ENCODE measurements around the gene SOCS7.
A peak's percentile ranks its signal among the peaks of the same experiment; 100 is the strongest.

The SOCS7 gene

DNA sequence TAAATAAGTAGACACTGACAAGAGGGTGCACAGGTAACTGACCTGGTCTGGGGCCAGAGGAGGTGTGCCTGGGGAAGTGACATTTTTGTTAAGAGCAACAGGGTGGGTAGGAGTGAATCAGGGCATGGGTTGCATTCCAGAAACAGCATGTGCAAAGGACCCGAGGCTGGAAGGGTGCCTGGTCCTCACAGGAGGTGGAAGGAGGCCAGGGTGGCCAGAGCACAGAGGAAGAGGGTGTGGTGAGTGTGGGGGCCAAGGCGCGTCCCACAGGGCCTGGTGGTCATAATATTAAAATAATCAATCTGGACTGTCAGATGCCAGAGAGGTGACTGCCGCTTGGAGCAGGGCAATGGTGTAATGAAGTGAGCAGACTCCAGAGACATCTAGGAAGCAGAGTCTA, 90.9 kb downstream of the SOCS7 start:
- no peak for DNase-seq

DNA sequence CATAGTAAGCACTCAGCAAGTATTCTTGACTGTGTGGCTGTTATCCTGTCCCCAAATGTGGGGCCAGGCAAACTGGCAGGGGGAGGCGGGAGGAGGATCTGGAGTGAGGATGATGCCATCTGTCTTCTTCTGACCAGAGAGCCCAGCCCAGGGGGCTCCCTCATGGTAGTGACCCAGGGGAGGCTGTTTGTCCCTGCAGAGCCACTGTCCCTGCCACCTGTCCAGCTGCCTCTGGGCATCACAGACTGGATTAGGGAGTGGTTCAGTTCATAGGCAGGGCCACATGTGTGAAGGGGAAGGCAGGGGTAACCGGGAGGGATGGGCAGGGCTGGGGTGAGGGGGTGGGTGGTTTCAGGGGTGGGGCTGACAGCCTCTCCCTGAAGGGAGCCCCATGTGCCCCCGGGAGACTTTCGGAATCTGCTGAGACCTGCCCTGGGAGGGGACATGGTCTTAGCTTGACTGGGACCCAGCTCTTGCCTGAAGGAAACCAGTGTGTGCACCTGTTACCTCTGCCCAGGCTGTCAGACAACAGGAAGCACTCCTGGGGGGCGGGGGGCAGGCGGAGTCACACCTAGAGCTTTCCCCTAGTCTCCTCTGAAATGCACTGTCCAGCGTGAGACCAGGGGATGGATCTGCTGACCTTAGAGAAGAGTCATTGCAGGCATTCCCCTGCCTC, 91.8 kb downstream of the SOCS7 start:
- DNase-seq: no peak

DNA sequence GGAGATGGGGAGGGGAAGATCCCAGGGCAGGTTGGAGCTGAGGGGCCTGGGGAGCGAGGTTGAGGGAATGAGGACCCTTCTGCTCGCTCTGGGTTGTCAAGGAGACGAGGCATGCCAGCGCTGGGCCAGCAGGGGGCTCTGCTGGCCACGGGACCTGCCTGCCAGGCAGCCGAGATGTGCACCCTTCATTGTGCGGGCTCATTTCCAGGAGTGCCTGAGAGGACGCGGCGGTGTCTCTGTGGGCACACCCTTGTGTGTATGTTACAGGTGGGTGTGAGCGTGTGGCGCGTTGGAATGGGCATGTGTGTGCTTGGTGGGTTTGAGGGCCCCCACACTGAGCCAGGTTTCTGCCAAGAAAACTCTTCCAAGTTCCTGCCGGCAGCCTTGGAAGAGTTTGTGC, 92.5 kb downstream of the SOCS7 start:
- peak; percentile 69 to 74 for DNase-seq

DNA sequence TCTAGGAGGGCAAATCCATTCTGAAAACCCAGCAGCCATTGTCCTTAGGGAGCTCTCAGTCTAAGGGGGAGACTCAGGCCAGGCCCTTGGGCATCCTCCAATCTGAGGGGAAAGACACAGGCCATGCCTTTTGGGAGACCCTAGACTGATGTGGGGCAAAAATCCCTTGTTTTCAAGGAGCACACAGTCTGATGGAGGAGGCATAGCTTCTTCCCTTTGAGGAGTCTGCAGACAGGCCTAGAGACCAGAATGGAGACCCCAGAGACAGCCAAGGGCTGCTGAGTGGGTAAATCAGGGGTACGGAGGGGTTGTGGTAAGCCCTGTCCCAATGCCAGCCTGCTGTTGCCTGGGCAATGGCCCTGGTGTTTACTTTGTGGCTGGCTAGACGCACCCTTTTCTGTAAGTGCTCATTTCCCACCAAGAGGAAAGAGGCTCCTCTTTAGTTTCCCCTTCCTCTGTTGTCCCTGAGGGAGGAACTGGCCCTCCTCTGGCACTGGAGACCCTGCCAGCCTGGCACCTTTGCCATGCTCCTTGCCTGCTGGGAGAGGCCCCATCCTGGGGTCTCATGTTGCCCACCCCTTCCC, 96.0 kb downstream of the SOCS7 start:
- no peak for DNase-seq

DNA sequence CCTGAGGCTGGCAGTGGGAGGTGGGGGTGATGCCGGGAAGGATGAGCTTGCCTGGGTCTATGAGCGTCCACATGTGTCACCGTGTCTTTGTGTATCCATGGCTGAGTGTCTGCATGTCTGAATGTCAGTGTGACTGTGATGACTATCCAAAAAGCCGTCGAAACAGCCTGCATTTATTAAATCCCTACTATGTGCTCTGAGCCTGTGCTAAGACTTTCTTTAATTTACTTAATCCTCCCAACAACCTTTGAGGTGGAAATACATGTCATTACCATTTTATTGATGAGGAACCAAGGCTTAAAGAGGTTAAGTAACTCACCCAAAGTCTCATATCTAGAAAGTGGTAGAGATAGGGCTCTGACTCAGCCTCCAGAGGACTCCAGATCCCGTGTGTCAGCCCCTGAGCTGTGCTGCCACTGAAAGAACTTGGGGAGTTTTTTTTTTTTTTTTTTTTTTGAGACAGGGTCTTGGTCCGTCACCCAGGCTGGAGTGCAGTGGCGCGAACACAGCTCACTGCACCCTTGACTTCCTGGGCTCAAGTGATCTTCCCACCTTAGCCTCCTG, 96.6 kb downstream of the SOCS7 start:
- no peak for DNase-seq

DNA sequence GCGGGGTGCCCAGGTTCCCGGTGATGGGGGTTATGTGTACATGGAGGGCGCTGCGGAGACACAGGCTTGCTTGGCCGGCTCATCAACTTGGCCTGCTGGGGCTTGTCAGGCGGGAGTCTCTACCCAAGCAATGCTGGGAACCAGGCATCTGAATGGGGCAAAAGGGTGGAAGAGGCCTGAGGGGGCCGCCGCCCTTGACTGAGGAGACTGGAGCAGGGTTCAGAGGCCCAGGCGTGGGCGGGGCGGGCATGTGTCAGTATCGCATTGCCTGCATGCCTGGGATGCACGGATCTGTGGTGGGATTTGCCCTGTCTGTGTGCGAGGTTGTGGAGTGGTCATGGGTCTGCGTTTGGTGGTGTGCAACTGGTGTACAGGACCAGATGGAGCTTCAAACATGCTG, 97.7 kb downstream of the SOCS7 start:
- DNase-seq: no peak

DNA sequence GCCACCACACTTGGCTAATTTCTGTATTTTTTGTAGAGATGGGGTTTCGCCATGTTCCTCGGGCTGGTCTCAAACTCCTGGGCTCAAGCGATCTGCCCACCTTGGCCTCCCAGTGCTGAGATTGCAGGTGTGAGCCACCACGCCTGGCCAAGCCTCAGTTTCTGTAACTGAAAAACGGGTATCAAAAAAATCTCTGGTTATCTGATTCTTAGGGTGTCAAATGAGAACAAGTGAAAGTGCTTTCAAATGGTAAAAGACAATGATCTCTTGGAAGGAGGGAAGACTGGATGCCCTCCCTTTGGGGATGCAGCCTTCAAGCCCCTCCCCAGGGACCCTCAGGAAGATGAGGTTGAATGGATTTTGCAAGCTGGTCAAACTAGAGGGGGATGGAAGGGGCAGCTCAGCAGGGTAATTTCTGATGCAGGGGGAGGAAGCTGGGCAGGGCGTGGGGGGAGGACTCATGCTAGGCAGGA, 98.9 kb downstream of the SOCS7 start:
- no peak for DNase-seq

DNA sequence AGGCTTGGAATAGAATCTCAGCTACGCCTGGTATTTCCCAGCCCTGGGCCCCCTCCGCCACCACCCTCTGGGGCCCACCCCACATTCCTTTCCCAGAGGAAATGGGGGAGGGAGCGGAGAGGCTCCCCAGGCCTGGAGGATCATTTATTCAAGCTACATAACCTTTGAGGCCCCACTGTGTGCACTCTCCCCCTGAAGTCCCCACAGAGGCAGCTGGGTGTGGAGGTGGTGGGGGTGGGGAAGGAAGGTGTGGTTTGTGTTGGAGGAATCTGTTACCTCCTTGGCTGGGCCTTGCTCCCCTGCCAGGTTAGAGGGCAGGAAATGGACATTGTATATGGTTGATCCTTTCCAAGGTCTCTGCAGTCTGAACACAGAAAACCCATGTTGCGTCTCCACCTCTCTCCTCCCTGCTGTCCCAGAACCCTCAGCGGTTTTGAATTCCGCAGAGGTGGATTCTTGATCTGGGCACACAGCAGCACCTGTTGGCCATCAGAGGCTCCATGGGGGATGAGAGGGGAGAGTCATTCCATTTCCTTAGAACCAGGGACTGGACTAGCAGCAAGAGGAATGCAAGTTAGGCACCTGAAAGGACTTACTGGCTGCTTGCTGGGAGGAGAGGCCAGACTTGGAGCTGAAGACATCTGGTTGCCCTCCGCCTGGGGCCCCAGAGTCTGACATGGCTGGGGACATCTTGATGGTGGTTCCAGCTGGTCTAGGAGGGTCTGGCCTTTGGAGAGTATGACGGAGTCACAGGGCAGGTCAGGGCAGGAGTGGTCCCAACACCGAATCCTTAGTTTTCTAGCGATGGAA, 99.6 kb downstream of the SOCS7 start:
- no peak for DNase-seq

DNA sequence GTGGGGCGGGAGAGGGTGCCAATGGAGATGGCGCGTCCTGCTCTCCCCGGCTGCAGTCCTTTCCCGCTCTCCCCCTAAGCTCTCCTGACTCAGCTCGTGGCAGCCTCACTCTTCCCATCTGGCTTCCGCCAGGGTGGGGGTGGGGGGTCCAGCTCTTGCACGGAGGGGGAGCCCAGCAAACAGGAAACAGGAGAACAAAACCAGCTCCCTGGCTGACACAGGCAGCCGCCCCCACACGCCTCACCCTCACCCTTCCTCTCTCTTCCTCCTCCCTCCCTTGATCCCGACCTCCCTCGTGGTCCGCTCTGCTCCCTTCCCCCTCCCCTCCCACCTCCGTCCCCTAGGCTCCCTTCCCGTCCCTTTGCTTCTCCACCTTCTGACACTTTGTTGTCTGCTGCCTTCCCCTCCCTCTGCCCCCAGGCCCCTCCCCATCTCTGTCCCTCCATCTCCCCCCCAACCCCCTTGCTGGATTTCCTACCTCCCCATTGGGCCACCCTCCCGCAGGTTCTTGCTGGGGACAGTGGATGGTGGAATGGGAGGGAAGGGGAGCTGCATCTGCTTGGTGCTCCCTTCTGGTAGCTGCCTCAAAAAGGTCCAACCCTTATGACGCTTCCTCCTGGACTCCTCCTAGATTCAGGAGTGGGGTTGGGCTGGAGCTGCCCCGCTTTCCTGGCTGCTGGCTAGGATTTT, 100.3 kb downstream of the SOCS7 start:
- DNase-seq: no peak

DNA sequence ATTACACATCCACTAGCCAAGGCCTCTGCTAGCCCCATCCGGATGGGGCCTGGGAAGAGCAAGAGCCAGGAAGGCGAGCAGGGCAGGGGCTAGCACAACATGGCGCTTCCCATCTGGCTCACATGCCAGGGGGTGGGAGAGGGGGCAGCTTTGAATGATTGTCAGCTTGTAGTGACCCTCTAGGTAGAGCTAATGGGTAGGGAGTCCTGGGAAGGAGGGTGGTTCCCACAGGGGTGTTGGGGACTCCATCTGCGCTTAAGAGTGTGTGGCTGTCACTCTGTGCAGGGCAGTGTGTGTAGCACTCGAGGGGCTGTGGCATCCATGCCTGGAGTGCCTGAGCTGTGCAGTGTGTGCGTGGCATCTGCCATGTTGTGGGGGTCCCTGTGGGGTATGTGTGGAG, 101.1 kb downstream of the SOCS7 start:
- no peak for DNase-seq

DNA sequence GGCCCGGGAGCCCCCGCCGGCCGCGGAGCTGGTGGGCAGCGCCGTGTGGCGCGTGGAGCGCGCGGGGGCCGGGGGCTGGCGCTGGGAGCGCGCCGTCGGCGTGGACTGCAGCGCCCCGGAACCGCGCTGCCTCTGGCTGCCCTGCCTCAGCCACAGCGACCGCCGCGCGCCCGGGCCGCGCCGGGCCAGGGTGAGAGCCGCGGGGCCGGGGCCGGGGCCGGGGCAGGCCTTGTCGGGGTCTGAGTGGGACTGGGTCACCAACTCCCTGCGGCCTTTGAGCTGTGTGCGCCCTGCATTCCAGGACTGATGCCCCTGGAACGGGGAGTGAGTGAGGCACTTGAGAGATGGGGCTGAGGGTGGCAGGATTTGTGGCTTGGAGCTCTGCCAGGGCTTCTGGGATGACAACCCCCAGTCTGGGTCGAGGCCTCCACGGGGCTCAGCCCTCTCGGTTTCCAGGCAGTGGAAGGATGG, 102.3 kb downstream of the SOCS7 start:
- no peak for DNase-seq

DNA sequence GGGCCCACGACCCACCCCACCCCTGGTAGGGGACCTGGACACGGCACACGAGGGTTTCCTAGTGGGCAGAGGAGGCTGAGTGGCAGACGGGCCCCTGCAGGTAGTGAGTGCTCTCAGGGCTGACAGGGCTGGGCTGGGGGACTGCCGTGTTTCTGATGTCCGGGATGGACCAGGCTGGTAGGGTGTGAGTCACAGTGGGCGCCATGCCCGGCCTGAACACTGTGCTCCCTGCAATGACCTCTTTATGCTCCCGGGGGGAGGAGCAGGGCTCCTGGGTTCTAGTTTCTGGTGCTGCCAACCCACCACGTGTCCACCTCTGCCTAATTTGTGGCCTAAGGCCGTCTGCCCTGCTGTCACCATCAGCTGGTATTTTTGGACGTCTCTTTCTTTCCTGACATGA, 102.9 kb downstream of the SOCS7 start:
- DNase-seq: no peak
